Measurements from ENCODE around the gene FGFBP1.

- no peak for TF ChIP-seq CTCF (IDR thresholded peaks at IDR 0.05; ENCODE audit: poor library complexity, severe bottlenecking)
- no peak for TF ChIP-seq REST (IDR thresholded peaks at IDR 0.05; ENCODE audit: borderline replicate concordance)
- TF ChIP-seq MXI1 (conservative IDR thresholded peaks at IDR 0.05; ENCODE audit: poor library complexity, severe bottlenecking): no peak
- TF ChIP-seq EP300 (conservative IDR thresholded peaks at IDR 0.05; ENCODE audit: poor library complexity, severe bottlenecking): no peak
- no peak for TF ChIP-seq POLR2AphosphoS5 (IDR thresholded peaks at IDR 0.05)
- no peak for TF ChIP-seq TAF1 (IDR thresholded peaks at IDR 0.05; ENCODE audit: low read depth)
- TF ChIP-seq SMC3 (conservative IDR thresholded peaks at IDR 0.05; ENCODE audit: poor library complexity): no peak
These were observed 20.0 kb upstream of the FGFBP1 start for GRCh38 chr4:15958562-15958961.

Measured in neural cell (in vitro differentiated cells).